ENCODE measurements around the gene PTGDS.

DNA sequence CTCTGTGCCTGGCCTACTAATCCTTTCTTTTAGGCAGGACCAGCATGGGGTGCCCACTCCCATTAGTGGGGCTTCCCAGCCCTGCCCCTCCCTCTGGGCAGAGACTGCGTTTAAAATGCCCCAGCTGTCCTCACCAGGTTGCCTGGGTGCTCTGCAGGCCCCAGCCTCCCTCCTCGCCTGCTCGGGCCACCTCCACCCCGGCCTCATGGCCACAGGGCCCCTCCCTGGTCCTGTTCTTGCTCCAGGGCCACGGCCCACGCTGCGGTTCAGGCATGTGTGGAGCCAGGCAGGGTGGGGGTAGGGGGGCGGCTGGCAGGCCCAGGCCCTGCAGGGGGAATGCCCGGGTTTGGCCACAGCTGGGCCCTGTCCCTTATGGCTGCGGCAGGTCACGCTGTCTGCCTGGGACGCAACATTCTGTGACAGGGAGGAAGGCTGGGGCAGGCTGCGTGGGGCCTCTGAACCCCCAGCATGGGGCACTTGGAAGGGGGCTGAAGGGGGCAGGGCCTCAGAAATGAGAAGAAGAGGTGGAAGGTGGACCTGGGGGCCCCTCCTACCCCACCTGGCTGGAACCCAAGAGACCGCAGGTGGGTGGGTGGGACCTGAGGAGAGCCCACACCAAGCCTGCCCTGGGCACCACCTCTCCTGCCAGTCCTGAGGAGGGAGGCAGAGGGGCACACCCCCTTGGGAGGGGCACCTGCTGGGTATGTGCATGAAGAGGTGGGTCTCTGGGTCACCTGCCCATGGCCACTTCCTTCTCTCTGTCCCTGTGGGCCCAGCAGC is 25.6 kb upstream of the PTGDS start, which contains the start of gene LCN12:
- TF ChIP-seq, protein P1, sequence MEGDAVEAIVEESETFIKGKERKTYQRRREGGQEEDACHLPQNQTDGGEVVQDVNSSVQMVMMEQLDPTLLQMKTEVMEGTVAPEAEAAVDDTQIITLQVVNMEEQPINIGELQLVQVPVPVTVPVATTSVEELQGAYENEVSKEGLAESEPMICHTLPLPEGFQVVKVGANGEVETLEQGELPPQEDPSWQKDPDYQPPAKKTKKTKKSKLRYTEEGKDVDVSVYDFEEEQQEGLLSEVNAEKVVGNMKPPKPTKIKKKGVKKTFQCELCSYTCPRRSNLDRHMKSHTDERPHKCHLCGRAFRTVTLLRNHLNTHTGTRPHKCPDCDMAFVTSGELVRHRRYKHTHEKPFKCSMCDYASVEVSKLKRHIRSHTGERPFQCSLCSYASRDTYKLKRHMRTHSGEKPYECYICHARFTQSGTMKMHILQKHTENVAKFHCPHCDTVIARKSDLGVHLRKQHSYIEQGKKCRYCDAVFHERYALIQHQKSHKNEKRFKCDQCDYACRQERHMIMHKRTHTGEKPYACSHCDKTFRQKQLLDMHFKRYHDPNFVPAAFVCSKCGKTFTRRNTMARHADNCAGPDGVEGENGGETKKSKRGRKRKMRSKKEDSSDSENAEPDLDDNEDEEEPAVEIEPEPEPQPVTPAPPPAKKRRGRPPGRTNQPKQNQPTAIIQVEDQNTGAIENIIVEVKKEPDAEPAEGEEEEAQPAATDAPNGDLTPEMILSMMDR (IDR thresholded peaks at IDR 0.05): no peak
- TF ChIP-seq POLR2AphosphoS5 (IDR thresholded peaks at IDR 0.05) (no peak), EP300 (IDR thresholded peaks at IDR 0.05; ENCODE audit: low read depth) (no peak)

All from transverse colon (tissue), 4 donors.